ENCODE results near the gene RRAD. TPM values are rescaled to one million over a fixed set of nuclear protein-coding genes. Genes with fewer than 3 reads are reported as not detected.

The RRAD gene
- total and polyA plus RNA-seq, 7 donors, result 164 to 2,869 (median 304) TPM

DNA sequence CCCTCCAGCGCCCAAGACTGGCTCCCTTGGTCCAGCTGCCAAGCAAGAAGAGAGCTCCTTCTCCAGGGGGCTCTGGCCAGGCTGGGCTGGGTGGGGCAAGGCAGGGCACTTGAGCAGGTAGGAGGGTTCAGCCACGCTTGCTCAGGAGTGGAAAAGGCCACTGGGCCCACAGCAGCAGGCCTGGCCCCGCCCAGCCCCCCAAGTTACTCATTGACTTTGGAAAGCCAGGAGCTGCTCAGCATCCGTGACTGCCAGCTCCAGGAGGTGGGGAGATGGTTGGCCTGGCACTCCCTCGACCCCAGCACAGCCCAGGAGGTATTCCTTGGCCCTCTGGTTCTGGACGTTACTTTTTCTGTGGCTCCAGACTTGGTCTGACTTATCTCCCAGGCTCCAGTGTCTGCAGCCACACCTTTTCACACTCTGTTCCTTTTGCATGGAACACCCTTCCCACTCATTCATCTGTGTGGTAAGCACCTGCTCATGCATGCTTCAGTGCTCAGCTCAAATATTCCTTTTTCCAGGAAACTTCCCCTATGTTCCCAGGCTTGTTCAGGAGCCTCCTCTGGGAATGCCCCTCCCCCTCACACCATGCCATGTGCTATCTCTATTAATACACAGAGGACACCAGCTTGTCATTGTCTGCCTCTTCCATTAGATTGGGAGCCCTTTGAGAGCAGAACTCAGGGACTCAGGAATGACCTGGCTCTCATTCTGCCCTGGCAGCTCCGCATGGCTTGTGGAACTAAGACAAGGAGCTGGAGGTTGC lies 6.3 kb downstream of the RRAD start, which contains the start of gene CDH16:
Gene CDH16 (minus strand): TSS at position 83 of the 766 bp plus-strand sequence. CDS start 820 bp downstream, outside the sequence.
- Histone ChIP-seq H3K36me3 (ENCODE audit: insufficient read depth in 1 of 2, low read depth in 1 of 2) (peaks cover 0 to 21% of the 10 kb centered on the region in 2 donors), H3K4me1 (no peaks in the 10 kb centered on the region), H3K9me3 (no peaks in the 10 kb centered on the region), H3K27ac (peak within 1 kb of the TSS; percentile 77), H3K27me3 (ENCODE audit: insufficient read depth in 3 of 3, low read length in 2 of 3) (no peaks in the 10 kb centered on the region), H3K4me3 (no peak within 1 kb of the TSS)
- DNase-seq (no peak), ATAC-seq (peak; percentile 10 to 41 (median 18))
- TF ChIP-seq CTCF (IDR thresholded peaks at IDR 0.05), result no peak
- intact Hi-C loops (cut with DNase I), result loop anchor here in 1 of 2 donors (2.0 kb wide), 1 partner anchor 16 kb away; no protein-coding TSS in a partner anchor
- 66% methylated on average over 7 of the region's 7 CpGs for WGBS, 3 donors

- 90 to 94% (median 92%) methylated on average over 6 of the region's 6 CpGs for WGBS, 3 donors
- Histone ChIP-seq H3K9me3 (no peaks in the 10 kb centered on the region), H3K27me3 (ENCODE audit: insufficient read depth in 3 of 3, low read length in 2 of 3) (no peaks in the 10 kb centered on the region), H3K27ac (no peak overlapping the region), H3K4me1 (no peaks in the 10 kb centered on the region), H3K36me3 (ENCODE audit: insufficient read depth in 1 of 2, low read depth in 1 of 2) (peaks cover 0 to 14% of the 10 kb centered on the region in 2 donors), H3K4me3 (no peak overlapping the region)
- intact Hi-C loops (cut with DNase I), result loop anchor here in 1 of 2 donors (2.0 kb wide), 1 partner anchor 16 kb away; no protein-coding TSS in a partner anchor
- TF ChIP-seq CTCF (IDR thresholded peaks at IDR 0.05), result no peak
- DNase-seq (no peak), ATAC-seq (no peak)
Measured at GRCh38 chr16:66918355-66918754, 7.0 kb downstream of the RRAD start.

GRCh38 chr16:66917741-66918140 lies 7.6 kb downstream of the RRAD start:
- no peaks in the 10 kb centered on the region for H3K9me3 ChIP-seq
- no peaks in the 10 kb centered on the region for H3K4me1 ChIP-seq
- intact Hi-C loops (cut with DNase I), result loop anchor here in 1 of 2 donors (2.0 kb wide), 1 partner anchor 15 kb away; no protein-coding TSS in a partner anchor
- no peak overlapping the region for H3K27ac ChIP-seq
- DNase-seq (no peak), ATAC-seq (no peak)
- no peak for TF ChIP-seq CTCF (IDR thresholded peaks at IDR 0.05)
- no peaks in the 10 kb centered on the region for H3K27me3 ChIP-seq (ENCODE audit: insufficient read depth in 3 of 3, low read length in 2 of 3)
- H3K4me3 ChIP-seq, result no peak overlapping the region
- peaks cover 0 to 8% of the 10 kb centered on the region in 2 donors for H3K36me3 ChIP-seq (ENCODE audit: insufficient read depth in 1 of 2, low read depth in 1 of 2)
- 89 to 90% (median 90%) methylated on average over 9 of the region's 9 CpGs for WGBS, 3 donors

DNA sequence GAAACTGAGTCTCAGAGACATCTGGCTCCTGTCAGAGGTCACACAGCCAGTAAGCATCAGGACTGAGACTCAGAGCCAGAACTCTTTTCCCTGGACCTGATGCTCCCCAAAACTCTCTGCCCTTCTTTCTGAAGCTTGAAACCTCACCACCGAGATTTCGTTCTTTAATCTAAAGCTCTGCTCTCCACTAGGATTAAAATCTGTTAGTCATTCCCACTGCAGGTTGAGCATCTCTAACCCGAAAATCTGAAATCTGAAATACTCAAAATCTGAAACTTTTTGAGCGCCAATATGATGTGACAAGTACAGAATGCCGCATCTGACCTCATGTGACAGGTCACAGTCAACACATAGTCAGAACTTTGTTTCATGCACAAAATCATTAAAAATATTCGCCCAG lies 8.8 kb downstream of the RRAD start:
- no peak for TF ChIP-seq CTCF (IDR thresholded peaks at IDR 0.05)
- no peaks in the 10 kb centered on the region for H3K4me1 ChIP-seq
- H3K27ac ChIP-seq, result no peak overlapping the region
- no peak for ATAC-seq
- H3K9me3 ChIP-seq, result no peaks in the 10 kb centered on the region
- H3K36me3 ChIP-seq (ENCODE audit: insufficient read depth in 1 of 2, low read depth in 1 of 2), result no peaks in the 10 kb centered on the region
- H3K27me3 ChIP-seq (ENCODE audit: insufficient read depth in 3 of 3, low read length in 2 of 3), result no peaks in the 10 kb centered on the region
- WGBS, 3 donors, result 85 to 96% (median 90%) methylated on average over 6 of the region's 6 CpGs
- no peak overlapping the region for H3K4me3 ChIP-seq
- intact Hi-C loops (cut with DNase I), result no loop called here
- no peak for DNase-seq
